ENCODE measurements around the gene FAM89A.
"Not testable (repeated sequence)": the region's sequence is repeated elsewhere in the genome, so short reads cannot be mapped to it uniquely, and the experiment has no call there.

Gene FAM89A

GRCh38 chr1:231035799-231036198, 4.3 kb downstream of the FAM89A start:
- in situ Hi-C loops (cut with MboI; ENCODE audit: low sequenced_read_pairs), result no loop called here

- in situ Hi-C loops (cut with MboI; ENCODE audit: low sequenced_read_pairs), result no loop called here
These were observed 7.1 kb downstream of the FAM89A start for GRCh38 chr1:231032963-231033362.

- in situ Hi-C loops (cut with MboI; ENCODE audit: low sequenced_read_pairs), result no loop called here
These were observed 10.2 kb downstream of the FAM89A start for GRCh38 chr1:231029841-231030240.

- in situ Hi-C loops (cut with MboI; ENCODE audit: low sequenced_read_pairs), result not testable (repeated sequence)
These were observed 10.8 kb downstream of the FAM89A start for GRCh38 chr1:231029247-231029646.

GRCh38 chr1:231028682-231029081, 11.4 kb downstream of the FAM89A start:
- in situ Hi-C loops (cut with MboI; ENCODE audit: low sequenced_read_pairs), result no loop called here

- in situ Hi-C loops (cut with MboI; ENCODE audit: low sequenced_read_pairs), result no loop called here
These were observed 12.1 kb downstream of the FAM89A start for GRCh38 chr1:231027971-231028370.

- in situ Hi-C loops (cut with MboI; ENCODE audit: low sequenced_read_pairs), result no loop called here
These were observed 12.7 kb downstream of the FAM89A start for GRCh38 chr1:231027136-231027925.

- in situ Hi-C loops (cut with MboI; ENCODE audit: low sequenced_read_pairs), result no loop called here
These were observed 13.5 kb downstream of the FAM89A start for GRCh38 chr1:231026576-231026975.

- in situ Hi-C loops (cut with MboI; ENCODE audit: low sequenced_read_pairs), result no loop called here
These were observed 16.9 kb downstream of the FAM89A start for GRCh38 chr1:231023150-231023549.

GRCh38 chr1:231022543-231022942, 17.5 kb downstream of the FAM89A start:
- in situ Hi-C loops (cut with MboI; ENCODE audit: low sequenced_read_pairs), result not testable (repeated sequence)

- in situ Hi-C loops (cut with MboI; ENCODE audit: low sequenced_read_pairs), result no loop called here
These were observed 18.5 kb downstream of the FAM89A start for GRCh38 chr1:231021540-231022031.

GRCh38 chr1:231020816-231021215, 19.2 kb downstream of the FAM89A start:
- in situ Hi-C loops (cut with MboI; ENCODE audit: low sequenced_read_pairs), result no loop called here

GRCh38 chr1:231020139-231020601, 19.9 kb downstream of the FAM89A start:
- in situ Hi-C loops (cut with MboI; ENCODE audit: low sequenced_read_pairs), result no loop called here

GRCh38 chr1:231019711-231020110, 20.3 kb downstream of the FAM89A start:
- in situ Hi-C loops (cut with MboI; ENCODE audit: low sequenced_read_pairs), result no loop called here

GRCh38 chr1:231016966-231017365, 23.1 kb downstream of the FAM89A start:
- in situ Hi-C loops (cut with MboI; ENCODE audit: low sequenced_read_pairs), result no loop called here

GRCh38 chr1:231016234-231016633, 23.8 kb downstream of the FAM89A start:
- in situ Hi-C loops (cut with MboI; ENCODE audit: low sequenced_read_pairs), result no loop called here

- in situ Hi-C loops (cut with MboI; ENCODE audit: low sequenced_read_pairs), result no loop called here
These were observed 26.6 kb downstream of the FAM89A start for GRCh38 chr1:231013391-231014015.

GRCh38 chr1:231011963-231012362, 28.1 kb downstream of the FAM89A start:
- in situ Hi-C loops (cut with MboI; ENCODE audit: low sequenced_read_pairs), result no loop called here

GRCh38 chr1:231011360-231011759, 28.7 kb downstream of the FAM89A start:
- in situ Hi-C loops (cut with MboI; ENCODE audit: low sequenced_read_pairs), result no loop called here

- in situ Hi-C loops (cut with MboI; ENCODE audit: low sequenced_read_pairs), result not testable (repeated sequence)
These were observed 32.5 kb downstream of the FAM89A start for GRCh38 chr1:231007535-231007934.

- in situ Hi-C loops (cut with MboI; ENCODE audit: low sequenced_read_pairs), result no loop called here
These were observed 38.2 kb downstream of the FAM89A start for GRCh38 chr1:231001892-231002291.

- in situ Hi-C loops (cut with MboI; ENCODE audit: low sequenced_read_pairs), result no loop called here
These were observed 39.4 kb downstream of the FAM89A start for GRCh38 chr1:231000639-231001038.
